Gastrocnemius medialis (tissue), 4 donors: ENCODE data around the gene AMT.

Source experiments
- POLR2A ChIP-seq, 2 donors: fragments of 450-650 bp; IDR thresholded peaks; one replicate each; pipeline ENCODE4 v1.6.1; 2017; ENCODE audit warnings: antibody characterized with exemption in 2 of 2, mild to moderate bottlenecking in 2 of 2, moderate library complexity in 2 of 2
- TF ChIP-seq, protein P1 (sequence below), 5 experiments: fragments of 450-650 bp in 3 of 5; fragments of 200-600 bp in 2 of 5; sonication (generic) in 2 of 5; IDR thresholded peaks in 4 of 5; conservative IDR thresholded peaks in 1 of 5; 1 replicate in 4 of 5; 2 replicates in 1 of 5; pipeline ENCODE4 v1.5.1; 2016 to 2019; ENCODE audit warnings: antibody characterized with exemption in 5 of 5, mild to moderate bottlenecking in 3 of 5, moderate library complexity in 3 of 5

DNA sequence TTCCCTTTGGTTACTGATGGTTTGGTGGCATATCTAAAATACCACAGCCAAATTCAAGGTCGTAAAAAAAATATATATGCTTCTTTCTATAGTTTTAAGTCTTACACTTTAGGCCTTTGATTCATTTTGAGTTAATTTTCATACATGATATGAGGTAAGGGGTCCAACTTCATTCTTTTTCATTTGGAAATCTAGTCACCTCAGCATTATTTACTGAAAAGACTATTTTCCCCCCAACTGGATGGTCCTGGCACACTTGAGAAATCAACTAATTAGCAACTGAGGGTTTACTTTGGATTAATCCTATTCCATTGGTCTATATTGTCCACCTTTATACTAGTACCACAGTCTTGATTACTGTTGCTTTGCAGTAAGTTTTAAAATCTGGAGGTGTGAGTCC, 36.7 kb downstream of the AMT start:
- TF ChIP-seq, protein P1, sequence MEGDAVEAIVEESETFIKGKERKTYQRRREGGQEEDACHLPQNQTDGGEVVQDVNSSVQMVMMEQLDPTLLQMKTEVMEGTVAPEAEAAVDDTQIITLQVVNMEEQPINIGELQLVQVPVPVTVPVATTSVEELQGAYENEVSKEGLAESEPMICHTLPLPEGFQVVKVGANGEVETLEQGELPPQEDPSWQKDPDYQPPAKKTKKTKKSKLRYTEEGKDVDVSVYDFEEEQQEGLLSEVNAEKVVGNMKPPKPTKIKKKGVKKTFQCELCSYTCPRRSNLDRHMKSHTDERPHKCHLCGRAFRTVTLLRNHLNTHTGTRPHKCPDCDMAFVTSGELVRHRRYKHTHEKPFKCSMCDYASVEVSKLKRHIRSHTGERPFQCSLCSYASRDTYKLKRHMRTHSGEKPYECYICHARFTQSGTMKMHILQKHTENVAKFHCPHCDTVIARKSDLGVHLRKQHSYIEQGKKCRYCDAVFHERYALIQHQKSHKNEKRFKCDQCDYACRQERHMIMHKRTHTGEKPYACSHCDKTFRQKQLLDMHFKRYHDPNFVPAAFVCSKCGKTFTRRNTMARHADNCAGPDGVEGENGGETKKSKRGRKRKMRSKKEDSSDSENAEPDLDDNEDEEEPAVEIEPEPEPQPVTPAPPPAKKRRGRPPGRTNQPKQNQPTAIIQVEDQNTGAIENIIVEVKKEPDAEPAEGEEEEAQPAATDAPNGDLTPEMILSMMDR (IDR thresholded peaks at IDR 0.05 in 4 of 5, conservative IDR thresholded peaks at IDR 0.05 in 1 of 5) = no peak
- no peak for TF ChIP-seq POLR2A (IDR thresholded peaks at IDR 0.05)
